Ovary (tissue), 9 donors: ENCODE data around the gene IFI27L1. TPM values are rescaled to one million over a fixed set of nuclear protein-coding genes. Genes with fewer than 3 reads are reported as not detected.

Source experiments
- DNase-seq, 5 donors: peaks; one replicate each; pipeline ENCODE4 v3.0.0-alpha.2; 2019 to 2020
- H3K27ac ChIP-seq, 2 donors: fragments of 200-600 bp; one replicate each; pipeline versions ENCODE4 v1.5.1 to v1.8.0; 2019 to 2022
- H3K27me3 ChIP-seq: fragments of 200-600 bp; one replicate; pipeline ENCODE4 v1.8.0; 2022
- H3K36me3 ChIP-seq: fragments of 200-600 bp; sonication (generic); one replicate; pipeline ENCODE4 v1.5.1; 2019
- H3K4me1 ChIP-seq: one replicate; pipeline ENCODE4 v1.8.1; 2013; ENCODE audit warnings: mild to moderate bottlenecking, moderate library complexity; ENCODE audit not compliant: insufficient read depth
- H3K4me3 ChIP-seq: fragments of 200-600 bp; sonication (generic); one replicate; pipeline ENCODE4 v1.5.1; 2017
- H3K9me3 ChIP-seq, 2 donors: fragments of 200-600 bp in 1 of 2; sonication (generic) in 1 of 2; one replicate each; pipeline versions ENCODE4 v1.5.1 to v1.8.1; 2013 to 2019; ENCODE audit warnings: mild to moderate bottlenecking in 1 of 2, moderate library complexity in 1 of 2
- CTCF ChIP-seq, 3 donors: fragments of 450-650 bp in 2 of 3; fragments of 200-600 bp in 1 of 3; IDR thresholded peaks; one replicate each; pipeline versions ENCODE4 v1.5.1 to v1.8.0; 2016 to 2022; ENCODE audit warnings: antibody characterized with exemption in 3 of 3, mild to moderate bottlenecking in 1 of 3
- EP300 ChIP-seq: sonication (generic); formaldehyde crosslinking; IDR thresholded peaks from one replicate; pipeline ENCODE4 v1.6.1; 2017; ENCODE audit warnings: antibody characterized with exemption
- POLR2A ChIP-seq: fragments of 450-650 bp; IDR thresholded peaks from one replicate; pipeline ENCODE4 v1.6.1; 2017; ENCODE audit warnings: antibody characterized with exemption, mild to moderate bottlenecking, moderate library complexity
- WGBS, 3 donors: extraction: QIAGEN DNeasy Blood & Tissue Kit in 1 of 3; methylation state at CpG; one replicate each; pipeline versions ENCODE4 v1.1.5 to v1.1.7; 2013 to 2017; 5-methylcytosine and 5-hydroxymethylcytosine counted together
- intact Hi-C, 4 donors: fragments of 100-400 bp; cut with DNase I; formaldehyde crosslinking; loops; one replicate each; pipeline versions ENCODE4 v1.11.0 to v1.15.1; 2022 to 2023
- polyA plus RNA-seq, 2 donors: library from polyadenylated mRNA; stranded (reverse); fragments of 200-250 nt in 1 of 2; fragments of 350-450 nt in 1 of 2; fragmentation: Illumina TruSeq in 1 of 2; extraction: RNeasy Lipid Tissue Mini Kit (QIAGEN cat#74804) in 1 of 2; gene quantifications; one replicate each; pipeline ENCODE4 v1.2.3, GENCODE V29; 2013 to 2014
- total RNA-seq, 7 donors: library from RNA; depleted of rRNA in 2 of 7; stranded (reverse); fragments of >200 nt in 2 of 7; fragmentation: NEBNext Ultra II Directional in 3 of 7; extraction: Animal tissue kit (Norgen Biotek cat#: 25700) in 3 of 7; gene quantifications; one replicate each; pipeline versions ENCODE4 v1.1.0 to v1.2.4, GENCODE V29; 2016 to 2023
- donor health status: DM: no; HTN: no; CAD: no; lungs with moderate emphysema.
- donor health status: DM: no; HTN: no; CAD: no.
- donor health status: Bipolar disorder and iron deficiency.
- donor health status: DM: yes; HTN: yes; CAD: no.
- donor health status: DM: no; HTN: no; CAD: no.
- donor health status: DM: yes; HTN: yes; CAD: no.

Gene IFI27L1
- total and polyA plus RNA-seq, 9 donors: 21.5 to 57.0 (median 32.8) TPM

GRCh38 chr14:94139006-94139405 lies 57.9 kb downstream of the IFI27L1 start:
- TF ChIP-seq CTCF (IDR thresholded peaks at IDR 0.05) (no peak), POLR2A (no peak), EP300 (no peak)
- intact Hi-C loops: loop anchor here in 3 of 4 donors (5.0 to 10.0 kb wide), 5 partner anchors 38 to 194 kb away; no protein-coding TSS in a partner anchor
- 71 to 87% (median 84%) methylated on average over 5 of the region's 5 CpGs for WGBS, 3 donors

GRCh38 chr14:94139421-94139820 lies 58.3 kb downstream of the IFI27L1 start:
- intact Hi-C loops: loop anchor here in 3 of 4 donors (5.0 to 10.0 kb wide), 5 partner anchors 38 to 195 kb away; no protein-coding TSS in a partner anchor
- DNase-seq: no peak
- TF ChIP-seq EP300: no peak
- TF ChIP-seq CTCF (IDR thresholded peaks at IDR 0.05): no peak
- TF ChIP-seq POLR2A: no peak
- Histone ChIP-seq H3K4me1 (peaks cover 2% of the 10 kb centered on the region), H3K4me3 (no peak overlapping the region), H3K9me3 (no peaks in the 10 kb centered on the region), H3K27me3 (no peaks in the 10 kb centered on the region), H3K27ac (no peak overlapping the region), H3K36me3 (no peaks in the 10 kb centered on the region)
- 86 to 91% (median 87%) methylated on average over 5 of the region's 5 CpGs for WGBS, 3 donors

More at GRCh38 chr14:94139006-94139405, 57.9 kb downstream of the IFI27L1 start:
- no peak for DNase-seq
- Histone ChIP-seq H3K4me1 (peaks cover 2% of the 10 kb centered on the region), H3K36me3 (no peaks in the 10 kb centered on the region), H3K4me3 (no peak overlapping the region), H3K27me3 (no peaks in the 10 kb centered on the region), H3K9me3 (no peaks in the 10 kb centered on the region), H3K27ac (no peak overlapping the region)

DNA sequence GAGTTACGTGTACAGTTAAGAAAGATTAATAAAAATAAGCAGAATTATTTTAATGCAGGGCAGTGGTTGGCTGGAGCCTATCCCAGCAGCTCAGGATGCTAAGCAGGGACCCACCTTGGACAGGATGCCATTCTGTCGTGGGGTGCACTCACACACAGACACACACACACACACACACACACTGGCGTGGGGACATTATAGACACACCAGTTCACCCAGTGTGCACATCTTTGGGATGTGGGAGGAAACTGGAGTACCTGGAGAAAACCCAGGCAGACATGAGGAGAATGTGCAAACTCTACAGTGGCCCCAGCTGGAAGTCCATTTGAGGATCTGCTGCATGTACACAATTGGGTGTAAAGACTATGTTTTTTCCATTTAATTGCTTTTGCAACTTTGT lies 61.1 kb downstream of the IFI27L1 start:
- H3K9me3 ChIP-seq: no peaks in the 10 kb centered on the region
- DNase-seq: no peak
- no peak overlapping the region for H3K27ac ChIP-seq
- intact Hi-C loops: loop anchor here in 1 of 4 donors (5.0 kb wide), 1 partner anchor 35 kb away; no protein-coding TSS in a partner anchor
- H3K36me3 ChIP-seq: no peaks in the 10 kb centered on the region
- no peak overlapping the region for H3K4me3 ChIP-seq
- no peaks in the 10 kb centered on the region for H3K4me1 ChIP-seq
- no peak for TF ChIP-seq CTCF (IDR thresholded peaks at IDR 0.05)
- no peak for TF ChIP-seq POLR2A
- TF ChIP-seq EP300: no peak
- WGBS, 3 donors: 67 to 79% (median 77%) methylated on average over 3 of the region's 3 CpGs
- no peaks in the 10 kb centered on the region for H3K27me3 ChIP-seq

GRCh38 chr14:94142836-94143235 lies 61.7 kb downstream of the IFI27L1 start:
- H3K36me3 ChIP-seq: no peaks in the 10 kb centered on the region
- no peak for TF ChIP-seq POLR2A
- TF ChIP-seq CTCF (IDR thresholded peaks at IDR 0.05): no peak
- no peak for TF ChIP-seq EP300
- 73 to 83% (median 77%) methylated on average over 1 of the region's 1 CpG for WGBS, 3 donors
- no peak overlapping the region for H3K4me3 ChIP-seq
- no peaks in the 10 kb centered on the region for H3K4me1 ChIP-seq
- intact Hi-C loops: loop anchor here in 1 of 4 donors (5.0 kb wide), 1 partner anchor 34 kb away; no protein-coding TSS in a partner anchor
- DNase-seq: no peak
- no peaks in the 10 kb centered on the region for H3K9me3 ChIP-seq
- H3K27me3 ChIP-seq: no peaks in the 10 kb centered on the region
- no peak overlapping the region for H3K27ac ChIP-seq
